Adipocyte (in vitro differentiated cells): ENCODE measurements around the gene CXCR6.

Source experiments
- DNase-seq: peaks from one replicate; pipeline ENCODE4 v3.0.0-alpha.2; 2015; ENCODE audit warnings: low read depth
- H3K27me3 ChIP-seq: replicated peaks from 2 replicates; pipeline ENCODE4 v1.7.0; 2013; ENCODE audit warnings: mild to moderate bottlenecking, low read length, moderate library complexity; ENCODE audit not compliant: control insufficient read depth, insufficient read depth
- H3K36me3 ChIP-seq: 2 replicates; pipeline ENCODE4 v1.7.0; 2013; ENCODE audit warnings: low read length, mild to moderate bottlenecking, moderate library complexity; ENCODE audit not compliant: control insufficient read depth, insufficient read depth, severe bottlenecking
- H3K4me1 ChIP-seq: 2 replicates; pipeline ENCODE4 v1.7.0; 2013; ENCODE audit warnings: mild to moderate bottlenecking, low read length, moderate library complexity; ENCODE audit not compliant: control insufficient read depth, insufficient read depth
- H3K4me3 ChIP-seq: 2 replicates; pipeline ENCODE4 v1.7.0; 2013; ENCODE audit warnings: mild to moderate bottlenecking, low read length, moderate library complexity
- H3K9ac ChIP-seq: 2 replicates; pipeline ENCODE4 v1.7.0; 2013; ENCODE audit warnings: mild to moderate bottlenecking, low read length, moderate library complexity
- H3K9me3 ChIP-seq: 2 replicates; pipeline ENCODE4 v1.7.0; 2013; ENCODE audit warnings: mild to moderate bottlenecking, low read length, moderate library complexity; ENCODE audit not compliant: control insufficient read depth

Gene CXCR6

GRCh38 chr3:45940004-45940780 lies 3.1 kb upstream of the CXCR6 start:
- Histone ChIP-seq H3K36me3 (peaks cover 28% of the 10 kb centered on the region), H3K4me1 (peaks cover 5% of the 10 kb centered on the region), H3K9ac (no peak overlapping the region), H3K4me3 (no peak overlapping the region), H3K9me3 (no peaks in the 10 kb centered on the region), H3K27me3 (no peaks in the 10 kb centered on the region)
- DNase-seq: no peak

GRCh38 chr3:45940781-45941365 lies 2.4 kb upstream of the CXCR6 start:
- no peak overlapping the region for H3K4me3 ChIP-seq
- H3K36me3 ChIP-seq: peaks cover 23% of the 10 kb centered on the region
- H3K4me1 ChIP-seq: peaks cover 5% of the 10 kb centered on the region
- H3K9ac ChIP-seq: no peak overlapping the region
- no peak for DNase-seq
- no peaks in the 10 kb centered on the region for H3K27me3 ChIP-seq
- no peaks in the 10 kb centered on the region for H3K9me3 ChIP-seq

- Histone ChIP-seq H3K27me3 (no peaks in the 10 kb centered on the region), H3K9ac (no peak overlapping the region), H3K4me3 (no peak overlapping the region), H3K4me1 (peaks cover 5% of the 10 kb centered on the region), H3K9me3 (no peaks in the 10 kb centered on the region), H3K36me3 (peaks cover 25% of the 10 kb centered on the region)
- DNase-seq: no peak
These were observed 1.0 kb upstream of the CXCR6 start for GRCh38 chr3:45942051-45942825.

- Histone ChIP-seq H3K27me3 (no peaks in the 10 kb centered on the region), H3K4me1 (peaks cover 3% of the 10 kb centered on the region), H3K4me3 (no peak overlapping the region), H3K9ac (no peak overlapping the region), H3K9me3 (no peaks in the 10 kb centered on the region), H3K36me3 (peaks cover 47% of the 10 kb centered on the region)
- no peak for DNase-seq
These were observed 1.8 kb downstream of the CXCR6 start for GRCh38 chr3:45944830-45945620.

GRCh38 chr3:45946307-45946706 lies 3.0 kb downstream of the CXCR6 start:
- Histone ChIP-seq H3K9me3 (no peaks in the 10 kb centered on the region), H3K4me3 (no peak overlapping the region), H3K9ac (no peak overlapping the region), H3K36me3 (peaks cover 58% of the 10 kb centered on the region), H3K4me1 (peaks cover 3% of the 10 kb centered on the region), H3K27me3 (no peaks in the 10 kb centered on the region)
- DNase-seq: no peak

GRCh38 chr3:45946875-45947274 lies 3.6 kb downstream of the CXCR6 start:
- Histone ChIP-seq H3K4me3 (no peak overlapping the region), H3K36me3 (peaks cover 64% of the 10 kb centered on the region), H3K4me1 (peaks cover 3% of the 10 kb centered on the region), H3K27me3 (no peaks in the 10 kb centered on the region), H3K9me3 (no peaks in the 10 kb centered on the region), H3K9ac (no peak overlapping the region)
- DNase-seq: no peak

- peaks cover 67% of the 10 kb centered on the region for H3K36me3 ChIP-seq
- no peak overlapping the region for H3K9ac ChIP-seq
- peak; percentile 31 for DNase-seq
- no peaks in the 10 kb centered on the region for H3K9me3 ChIP-seq
- H3K4me3 ChIP-seq: no peak overlapping the region
- H3K4me1 ChIP-seq: peaks cover 3% of the 10 kb centered on the region
- no peaks in the 10 kb centered on the region for H3K27me3 ChIP-seq
These were observed 4.1 kb downstream of the CXCR6 start for GRCh38 chr3:45947361-45947760.

GRCh38 chr3:45948311-45948781 lies 5.1 kb downstream of the CXCR6 start:
- peaks cover 77% of the 10 kb centered on the region for H3K36me3 ChIP-seq
- H3K4me1 ChIP-seq: peaks cover 6% of the 10 kb centered on the region
- no peak overlapping the region for H3K9ac ChIP-seq
- DNase-seq: peak; percentile 79
- no peak overlapping the region for H3K4me3 ChIP-seq
- H3K9me3 ChIP-seq: no peaks in the 10 kb centered on the region
- H3K27me3 ChIP-seq: no peaks in the 10 kb centered on the region

- no peak overlapping the region for H3K4me3 ChIP-seq
- DNase-seq: no peak
- H3K27me3 ChIP-seq: no peaks in the 10 kb centered on the region
- H3K9ac ChIP-seq: no peak overlapping the region
- peaks cover 6% of the 10 kb centered on the region for H3K4me1 ChIP-seq
- H3K36me3 ChIP-seq: peaks cover 82% of the 10 kb centered on the region
- no peaks in the 10 kb centered on the region for H3K9me3 ChIP-seq
These were observed 5.6 kb downstream of the CXCR6 start for GRCh38 chr3:45948881-45949280.

- Histone ChIP-seq H3K9me3 (no peaks in the 10 kb centered on the region), H3K27me3 (no peaks in the 10 kb centered on the region), H3K36me3 (peaks cover 87% of the 10 kb centered on the region), H3K4me1 (peaks cover 6% of the 10 kb centered on the region), H3K4me3 (no peak overlapping the region), H3K9ac (no peak overlapping the region)
- no peak for DNase-seq
These were observed 6.2 kb downstream of the CXCR6 start for GRCh38 chr3:45949432-45949831.

- no peak overlapping the region for H3K9ac ChIP-seq
- DNase-seq: no peak
- H3K9me3 ChIP-seq: no peaks in the 10 kb centered on the region
- H3K36me3 ChIP-seq: peaks cover 88% of the 10 kb centered on the region
- no peak overlapping the region for H3K4me3 ChIP-seq
- no peaks in the 10 kb centered on the region for H3K27me3 ChIP-seq
- peaks cover 6% of the 10 kb centered on the region for H3K4me1 ChIP-seq
These were observed 6.9 kb downstream of the CXCR6 start for GRCh38 chr3:45950131-45950530.
